ENCODE measurements around the gene TMEM30B. TPM values are rescaled to one million over a fixed set of nuclear protein-coding genes. Genes with fewer than 3 reads are reported as not detected.

TMEM30B gene
- total RNA-seq, 2 donors from 2014 or later = 57.1 to 98.5 TPM

DNA sequence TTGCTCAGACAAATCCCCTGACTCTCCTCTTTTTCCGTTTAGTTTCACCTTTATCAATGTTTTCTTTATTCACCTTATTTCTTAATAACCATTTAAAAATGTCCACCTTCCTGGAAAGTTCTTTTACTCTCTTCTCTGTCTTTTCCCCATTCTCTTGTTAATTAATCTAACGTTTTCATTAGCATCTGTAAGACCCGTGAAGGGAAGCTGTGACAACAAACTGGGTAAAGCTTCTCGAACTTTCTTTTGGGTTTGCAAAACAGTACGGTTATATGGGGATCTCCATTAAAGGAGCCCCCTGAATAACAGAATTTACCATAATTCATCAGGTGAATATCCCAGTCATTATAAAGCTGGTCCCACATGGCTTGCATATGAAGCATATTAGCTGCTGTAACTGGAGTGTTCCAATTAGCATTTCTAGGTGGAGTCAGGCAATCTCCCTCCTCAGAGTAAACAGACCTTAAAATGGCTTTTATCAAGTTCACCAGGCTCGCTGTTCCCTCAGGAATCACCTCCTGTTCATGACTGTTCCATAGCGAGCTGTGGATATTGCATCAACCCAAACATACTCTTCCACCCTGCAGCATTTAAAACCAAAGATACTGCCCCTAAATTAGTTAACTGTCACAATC is 42.4 kb downstream of the TMEM30B start:
- no peaks in the 10 kb centered on the region for H3K4me1 ChIP-seq (replicated peaks)
- H3K27me3 ChIP-seq (replicated peaks; ENCODE audit: insufficient read depth) = no peaks in the 10 kb centered on the region
- no peaks in the 10 kb centered on the region for H3K9me3 ChIP-seq
- DNase-seq (ENCODE audit: low spot score) = no peak
- H3K36me3 ChIP-seq = no peaks in the 10 kb centered on the region
- no peak overlapping the region for H3K4me3 ChIP-seq
- WGBS = 86% methylated on average over 7 of the region's 7 CpGs
- H3K27ac ChIP-seq = no peak overlapping the region
- TF ChIP-seq, protein P1, sequence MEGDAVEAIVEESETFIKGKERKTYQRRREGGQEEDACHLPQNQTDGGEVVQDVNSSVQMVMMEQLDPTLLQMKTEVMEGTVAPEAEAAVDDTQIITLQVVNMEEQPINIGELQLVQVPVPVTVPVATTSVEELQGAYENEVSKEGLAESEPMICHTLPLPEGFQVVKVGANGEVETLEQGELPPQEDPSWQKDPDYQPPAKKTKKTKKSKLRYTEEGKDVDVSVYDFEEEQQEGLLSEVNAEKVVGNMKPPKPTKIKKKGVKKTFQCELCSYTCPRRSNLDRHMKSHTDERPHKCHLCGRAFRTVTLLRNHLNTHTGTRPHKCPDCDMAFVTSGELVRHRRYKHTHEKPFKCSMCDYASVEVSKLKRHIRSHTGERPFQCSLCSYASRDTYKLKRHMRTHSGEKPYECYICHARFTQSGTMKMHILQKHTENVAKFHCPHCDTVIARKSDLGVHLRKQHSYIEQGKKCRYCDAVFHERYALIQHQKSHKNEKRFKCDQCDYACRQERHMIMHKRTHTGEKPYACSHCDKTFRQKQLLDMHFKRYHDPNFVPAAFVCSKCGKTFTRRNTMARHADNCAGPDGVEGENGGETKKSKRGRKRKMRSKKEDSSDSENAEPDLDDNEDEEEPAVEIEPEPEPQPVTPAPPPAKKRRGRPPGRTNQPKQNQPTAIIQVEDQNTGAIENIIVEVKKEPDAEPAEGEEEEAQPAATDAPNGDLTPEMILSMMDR (IDR thresholded peaks at IDR 0.05) = no peak
- TF ChIP-seq POLR2AphosphoS5 (IDR thresholded peaks at IDR 0.05) (no peak), POLR2A (IDR thresholded peaks at IDR 0.05) (no peak)
- intact Hi-C loops (cut with DNase I) = no loop called here

- intact Hi-C loops (cut with DNase I) = no loop called here
- DNase-seq (ENCODE audit: low spot score) = no peak
Observed at GRCh38 chr14:61234215-61234916, 46.8 kb downstream of the TMEM30B start.

GRCh38 chr14:61233436-61233956 is 47.6 kb downstream of the TMEM30B start:
- intact Hi-C loops (cut with DNase I) = no loop called here
- H3K36me3 ChIP-seq = no peaks in the 10 kb centered on the region
- no peak overlapping the region for H3K4me3 ChIP-seq
- no peaks in the 10 kb centered on the region for H3K9me3 ChIP-seq
- TF ChIP-seq, protein P1 (IDR thresholded peaks at IDR 0.05) = no peak
- TF ChIP-seq POLR2AphosphoS5 (IDR thresholded peaks at IDR 0.05) (no peak), POLR2A (IDR thresholded peaks at IDR 0.05) (no peak)
- H3K27me3 ChIP-seq (replicated peaks; ENCODE audit: insufficient read depth) = no peaks in the 10 kb centered on the region
- no peak overlapping the region for H3K27ac ChIP-seq
- 84% methylated on average over 3 of the region's 3 CpGs for WGBS
- DNase-seq (ENCODE audit: low spot score) = no peak
- H3K4me1 ChIP-seq (replicated peaks) = no peaks in the 10 kb centered on the region

More at GRCh38 chr14:61234215-61234916, 46.8 kb downstream of the TMEM30B start:
- H3K27ac ChIP-seq = no peak overlapping the region
- H3K4me1 ChIP-seq (replicated peaks) = no peaks in the 10 kb centered on the region
- H3K9me3 ChIP-seq = no peaks in the 10 kb centered on the region
- no peak overlapping the region for H3K4me3 ChIP-seq
- TF ChIP-seq POLR2A (IDR thresholded peaks at IDR 0.05) (no peak), POLR2AphosphoS5 (IDR thresholded peaks at IDR 0.05) (no peak)
- TF ChIP-seq, protein P1 (IDR thresholded peaks at IDR 0.05) = no peak
- 69% methylated on average over 2 of the region's 2 CpGs for WGBS
- no peaks in the 10 kb centered on the region for H3K27me3 ChIP-seq (replicated peaks; ENCODE audit: insufficient read depth)
- no peaks in the 10 kb centered on the region for H3K36me3 ChIP-seq

DNA sequence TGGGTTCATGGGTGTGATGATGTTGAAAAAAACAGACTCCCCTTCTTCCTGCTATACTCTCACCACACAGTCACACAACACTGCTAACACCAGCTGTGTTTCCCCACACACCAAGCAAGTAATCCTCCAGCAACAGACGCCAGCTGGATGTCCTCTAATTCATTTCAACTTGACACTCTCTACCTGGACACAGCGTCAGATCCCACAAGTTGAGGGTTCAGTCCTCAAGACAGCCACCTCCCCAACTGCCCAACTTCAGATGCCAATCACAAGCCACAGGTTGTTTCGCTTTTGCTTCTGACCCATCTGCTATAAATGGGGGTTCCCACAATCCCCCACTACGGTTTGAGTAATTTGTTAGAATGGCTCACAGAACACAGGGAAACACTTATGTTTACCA is 49.3 kb downstream of the TMEM30B start:
- H3K4me1 ChIP-seq (replicated peaks) = no peaks in the 10 kb centered on the region
- H3K4me3 ChIP-seq = no peak overlapping the region
- H3K9me3 ChIP-seq = no peaks in the 10 kb centered on the region
- H3K36me3 ChIP-seq = no peaks in the 10 kb centered on the region
- no peaks in the 10 kb centered on the region for H3K27me3 ChIP-seq (replicated peaks; ENCODE audit: insufficient read depth)
- WGBS = 89% methylated on average over 4 of the region's 4 CpGs
- intact Hi-C loops (cut with DNase I) = no loop called here
- no peak for TF ChIP-seq POLR2A (IDR thresholded peaks at IDR 0.05)
- TF ChIP-seq, protein P1 (IDR thresholded peaks at IDR 0.05) = no peak
- TF ChIP-seq POLR2AphosphoS5 (IDR thresholded peaks at IDR 0.05) = no peak
- no peak overlapping the region for H3K27ac ChIP-seq
- no peak for DNase-seq (ENCODE audit: low spot score)

Measured in prostate gland (tissue), 2 donors.